ENCODE data around the gene DDX41. TPM values are rescaled to one million over a fixed set of nuclear protein-coding genes. Genes with fewer than 3 reads are reported as not detected.
A peak's percentile ranks its signal among the peaks of the same experiment; 100 is the strongest.

Gene DDX41
- total and polyA plus RNA-seq, 12 donors: 19.7 to 55.7 (median 30.4) TPM

DNA sequence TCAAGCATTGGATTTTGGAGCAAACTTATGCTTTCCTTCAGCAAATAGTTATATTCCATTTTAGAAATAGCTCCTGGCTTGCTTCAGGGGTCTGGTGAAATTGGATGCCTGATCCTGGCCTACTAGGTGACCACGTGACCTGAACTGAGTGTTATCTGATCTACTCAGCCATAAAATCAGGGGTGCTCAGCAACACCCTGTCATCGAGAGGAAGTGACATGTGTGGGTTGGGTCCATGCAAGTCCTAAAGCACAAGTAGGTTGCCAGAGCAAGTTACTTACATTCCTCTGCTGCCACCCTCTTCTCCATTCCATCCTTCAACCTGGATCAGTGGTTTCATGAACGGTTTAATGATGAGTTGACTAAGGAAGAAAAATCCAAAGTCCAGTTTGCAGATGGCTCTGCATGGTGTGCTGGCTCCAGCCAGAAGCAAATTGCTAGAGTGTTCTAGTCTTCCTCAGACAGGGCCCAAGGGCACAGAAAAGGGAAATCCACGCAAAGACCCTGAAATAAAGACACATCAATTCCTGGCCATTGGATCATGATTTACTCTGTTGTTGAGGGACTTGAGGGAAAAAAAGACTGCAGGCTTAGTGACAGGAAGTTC is 40.4 kb upstream of the DDX41 start:
- Histone ChIP-seq H3K27me3 (no peaks in the 10 kb centered on the region), H3K36me3 (peaks cover 0 to 9% (median 0%) of the 10 kb centered on the region in 9 donors), H3K4me3 (no peak overlapping the region), H3K27ac (no peak overlapping the region), H3K9me3 (peaks cover 0 to 9% (median 0%) of the 10 kb centered on the region in 11 donors), H3K4me1 (peaks cover 9 to 26% (median 24%) of the 10 kb centered on the region in 9 donors)
- no peak for ATAC-seq
- intact Hi-C loops (cut with DNase I): no loop called here
- TF ChIP-seq, protein P1, sequence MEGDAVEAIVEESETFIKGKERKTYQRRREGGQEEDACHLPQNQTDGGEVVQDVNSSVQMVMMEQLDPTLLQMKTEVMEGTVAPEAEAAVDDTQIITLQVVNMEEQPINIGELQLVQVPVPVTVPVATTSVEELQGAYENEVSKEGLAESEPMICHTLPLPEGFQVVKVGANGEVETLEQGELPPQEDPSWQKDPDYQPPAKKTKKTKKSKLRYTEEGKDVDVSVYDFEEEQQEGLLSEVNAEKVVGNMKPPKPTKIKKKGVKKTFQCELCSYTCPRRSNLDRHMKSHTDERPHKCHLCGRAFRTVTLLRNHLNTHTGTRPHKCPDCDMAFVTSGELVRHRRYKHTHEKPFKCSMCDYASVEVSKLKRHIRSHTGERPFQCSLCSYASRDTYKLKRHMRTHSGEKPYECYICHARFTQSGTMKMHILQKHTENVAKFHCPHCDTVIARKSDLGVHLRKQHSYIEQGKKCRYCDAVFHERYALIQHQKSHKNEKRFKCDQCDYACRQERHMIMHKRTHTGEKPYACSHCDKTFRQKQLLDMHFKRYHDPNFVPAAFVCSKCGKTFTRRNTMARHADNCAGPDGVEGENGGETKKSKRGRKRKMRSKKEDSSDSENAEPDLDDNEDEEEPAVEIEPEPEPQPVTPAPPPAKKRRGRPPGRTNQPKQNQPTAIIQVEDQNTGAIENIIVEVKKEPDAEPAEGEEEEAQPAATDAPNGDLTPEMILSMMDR (IDR thresholded peaks at IDR 0.05): no peak
- no peak for DNase-seq
- WGBS, 2 donors: 54 to 67% methylated on average over 4 of the region's 4 CpGs

DNA sequence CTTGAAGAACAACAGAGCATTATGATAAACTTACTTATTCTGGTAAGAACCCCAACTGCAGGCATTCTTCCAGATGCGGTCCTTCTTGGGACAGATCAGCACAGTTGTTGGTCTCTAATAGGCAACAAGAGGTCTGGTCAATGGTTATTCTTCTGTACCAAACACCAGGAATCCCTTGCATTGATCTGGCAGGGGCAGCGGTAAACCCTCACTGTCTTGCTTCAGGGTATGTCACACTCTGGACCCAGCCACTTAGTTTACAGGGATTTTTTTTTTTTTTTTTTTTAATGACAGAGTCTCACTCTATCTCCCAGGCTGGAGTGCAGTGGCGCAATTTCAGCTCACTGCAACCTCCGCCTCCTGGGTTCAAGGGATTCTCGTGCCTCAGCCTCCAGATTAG is 38.9 kb upstream of the DDX41 start:
- peaks cover 9 to 39% (median 26%) of the 10 kb centered on the region in 9 donors for H3K4me1 ChIP-seq
- TF ChIP-seq, protein P1 (IDR thresholded peaks at IDR 0.05): no peak
- no peaks in the 10 kb centered on the region for H3K9me3 ChIP-seq
- DNase-seq (no peak), ATAC-seq (no peak)
- intact Hi-C loops (cut with DNase I): no loop called here
- no peaks in the 10 kb centered on the region for H3K27me3 ChIP-seq
- H3K4me3 ChIP-seq: no peak overlapping the region
- peaks cover 0 to 24% (median 7%) of the 10 kb centered on the region in 9 donors for H3K36me3 ChIP-seq
- WGBS, 2 donors: 93 to 96% methylated on average over 5 of the region's 5 CpGs
- peak overlapping the region in 3 of 10 donors; percentile 0 to 60 (median 56) for H3K27ac ChIP-seq

DNA sequence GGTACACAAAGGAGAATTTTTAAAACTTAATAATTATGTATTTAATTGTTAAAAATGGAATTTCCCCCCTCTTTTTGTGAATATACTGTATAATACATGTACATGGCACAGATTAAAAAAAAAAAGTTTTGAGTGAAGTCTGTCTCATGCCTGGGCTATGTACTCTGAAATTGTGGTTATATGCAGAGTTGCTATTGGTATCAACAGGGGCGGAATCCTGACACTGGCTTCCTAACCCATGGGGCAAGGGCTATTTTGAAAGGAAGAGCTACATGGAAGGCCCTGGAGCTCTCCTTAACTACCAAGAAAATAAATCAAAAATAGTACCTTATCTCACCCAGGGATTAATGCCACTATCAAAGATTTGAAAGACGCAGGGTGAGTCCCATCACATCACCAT is 38.5 kb upstream of the DDX41 start:
- H3K27me3 ChIP-seq: no peaks in the 10 kb centered on the region
- no peak for DNase-seq
- ATAC-seq: peak in 5 of 8 donors; percentile 2 to 41 (median 25)
- H3K36me3 ChIP-seq: peaks cover 0 to 28% (median 7%) of the 10 kb centered on the region in 9 donors
- H3K27ac ChIP-seq: peak overlapping the region in 5 of 10 donors; percentile 0 to 60 (median 50)
- peaks cover 9 to 44% (median 29%) of the 10 kb centered on the region in 9 donors for H3K4me1 ChIP-seq
- no peaks in the 10 kb centered on the region for H3K9me3 ChIP-seq
- WGBS, 2 donors: 58 to 73% methylated on average over 2 of the region's 2 CpGs
- H3K4me3 ChIP-seq: peak overlapping the region in 7 of 10 donors; percentile 60 to 99 (median 93)
- TF ChIP-seq, protein P1 (IDR thresholded peaks at IDR 0.05): no peak
- intact Hi-C loops (cut with DNase I): no loop called here

DNA sequence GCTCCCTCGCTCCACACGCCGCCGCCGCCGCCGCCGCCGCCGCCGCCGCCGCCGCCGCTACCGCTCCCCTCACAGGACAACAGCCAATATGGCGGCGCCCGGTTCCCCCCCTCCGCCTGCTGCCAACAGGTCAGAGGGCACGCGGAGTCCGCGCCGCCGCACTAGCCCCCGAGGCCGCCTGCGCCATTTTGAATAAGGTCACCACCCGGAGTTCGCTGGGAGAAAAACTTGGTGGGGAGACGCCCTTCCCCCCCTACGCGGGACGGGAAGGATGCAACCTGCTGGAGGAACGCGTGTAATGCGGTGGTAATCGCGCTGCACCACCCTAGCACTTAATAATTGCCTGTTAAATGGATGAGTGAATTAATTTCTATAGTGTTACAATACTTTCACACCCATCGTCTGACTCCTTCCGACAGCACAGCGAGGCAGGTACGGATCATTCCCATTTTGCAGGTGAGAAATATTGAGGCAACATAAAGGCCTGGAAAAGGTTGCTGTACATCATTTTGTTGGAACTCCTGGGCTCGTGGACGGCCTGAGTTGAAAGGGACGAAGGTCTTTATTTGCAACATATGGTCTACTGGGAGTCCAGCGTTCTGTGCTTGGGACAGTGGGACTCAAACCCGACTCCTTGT is 37.8 kb upstream of the DDX41 start, which contains the start of gene FAM193B:
Gene FAM193B (minus strand): TSS at position 90 of the 638 bp plus-strand sequence. CDS start 105 bp downstream, outside the sequence.
- Histone ChIP-seq H3K36me3 (peaks cover 0 to 30% (median 7%) of the 10 kb centered on the region in 9 donors), H3K9me3 (no peaks in the 10 kb centered on the region), H3K27ac (peak within 1 kb of the TSS; percentile 75 to 90 (median 86)), H3K4me1 (peaks cover 9 to 48% (median 29%) of the 10 kb centered on the region in 9 donors), H3K27me3 (no peaks in the 10 kb centered on the region), H3K4me3 (peak within 1 kb of the TSS; percentile 68 to 99 (median 96))
- peak; percentile 93 to 95 for DNase-seq
- intact Hi-C loops (cut with DNase I): loop anchor here in 2 of 10 donors (5.0 kb wide), 1 partner anchor 38 kb away; the partner anchor contains the start of gene TMED9 (in 2 of the 2)
- ATAC-seq: peak; percentile 93 to 98 (median 96)
- WGBS, 2 donors: 9 to 12% methylated on average over 30 to 49 of the region's 49 CpGs
- TF ChIP-seq, protein P1 (IDR thresholded peaks at IDR 0.05): peak in 6 of 9 donors; percentile 11 to 36 (median 24)
